DMS79 treated with DMSO at 0.1 percent for 48 hours (cell line): Measurements from ENCODE around the gene HOATZ.

Experiments used
- DNase-seq: peaks from one replicate; lab custom pipeline; 2025; lab: John Stamatoyannopoulos, UW

HOATZ gene

DNA sequence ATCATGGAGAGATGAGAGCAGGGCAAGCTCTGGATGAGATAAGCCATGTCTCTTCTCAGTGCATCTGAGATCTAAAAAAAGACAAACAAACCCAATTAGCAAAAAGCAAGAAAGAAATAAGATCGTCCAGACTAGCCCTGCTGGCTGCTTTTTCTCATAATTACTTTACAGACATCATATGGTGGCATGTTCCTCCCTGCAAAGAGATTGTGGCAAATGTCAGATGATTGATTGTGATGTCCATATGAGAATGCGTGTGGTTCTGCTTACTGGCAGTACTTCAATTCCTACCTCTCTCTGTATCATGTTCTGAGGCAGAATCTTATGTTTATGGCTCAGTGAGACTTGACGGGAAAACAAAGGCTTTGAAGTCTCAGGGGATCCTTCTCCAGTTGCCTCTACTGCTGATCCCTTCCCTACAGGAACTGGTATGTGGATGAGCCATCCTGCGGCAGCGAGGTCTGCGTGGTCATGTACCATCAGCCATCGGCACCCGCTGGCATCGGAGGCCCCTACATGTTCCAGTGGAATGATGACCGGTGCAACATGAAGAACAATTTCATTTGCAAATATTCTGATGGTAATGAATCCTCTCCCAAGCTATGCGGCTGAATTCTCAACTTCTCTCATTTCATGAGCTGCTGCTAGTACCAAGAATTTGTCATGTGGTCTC, 34.8 kb downstream of the HOATZ start:
- DNase-seq: no peak

GRCh38 chr11:111549869-111550203, 35.3 kb downstream of the HOATZ start:
- no peak for DNase-seq

DNA sequence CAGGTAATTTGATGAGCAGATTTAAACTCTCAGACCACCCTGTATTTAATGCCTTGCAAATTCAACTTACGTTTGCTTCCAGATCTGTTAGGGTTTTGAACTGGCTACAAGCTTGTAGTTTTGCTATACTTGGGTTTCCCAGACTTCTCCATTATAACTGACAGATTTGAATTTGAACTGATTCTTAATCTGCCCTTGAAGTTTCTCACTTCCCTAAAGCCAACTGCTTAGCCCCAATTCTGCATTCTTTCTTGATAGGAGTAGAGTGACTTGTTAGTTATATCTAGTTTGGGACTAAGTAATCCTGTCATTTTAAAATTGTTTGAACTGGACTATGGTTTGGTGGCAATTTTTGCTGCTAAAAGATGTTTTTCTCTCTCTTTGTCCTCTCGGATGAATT, 35.7 kb downstream of the HOATZ start:
- DNase-seq: no peak

GRCh38 chr11:111554532-111554931, 40.0 kb downstream of the HOATZ start:
- DNase-seq: no peak

- DNase-seq: no peak
These were observed 40.7 kb downstream of the HOATZ start for GRCh38 chr11:111555255-111555654.

GRCh38 chr11:111557425-111558111, 43.0 kb downstream of the HOATZ start:
- no peak for DNase-seq

DNA sequence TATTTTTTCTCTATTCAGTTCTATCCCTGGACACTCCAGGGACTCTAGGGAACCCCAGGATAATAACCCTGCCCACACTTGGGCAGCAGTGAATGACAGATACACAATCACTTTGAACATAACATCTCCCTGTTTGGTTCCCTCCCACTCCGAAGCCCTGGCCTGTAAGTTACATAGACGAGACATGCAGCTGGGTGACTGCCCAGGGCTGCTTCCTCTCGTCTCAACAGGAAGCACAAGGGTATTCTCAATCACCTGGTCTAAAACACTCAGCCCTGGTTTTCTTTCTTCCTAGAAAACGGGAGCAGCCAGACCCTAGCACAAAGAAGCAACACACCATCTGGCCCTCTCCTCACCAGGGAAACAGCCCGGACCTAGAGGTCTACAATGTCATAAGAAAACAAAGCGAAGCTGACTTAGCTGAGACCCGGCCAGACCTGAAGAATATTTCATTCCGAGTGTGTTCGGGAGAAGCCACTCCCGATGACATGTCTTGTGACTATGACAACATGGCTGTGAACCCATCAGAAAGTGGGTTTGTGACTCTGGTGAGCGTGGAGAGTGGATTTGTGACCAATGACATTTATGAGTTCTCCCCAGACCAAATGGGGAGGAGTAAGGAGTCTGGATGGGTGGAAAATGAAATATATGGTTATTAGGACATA, 45.4 kb downstream of the HOATZ start:
- DNase-seq: no peak

- DNase-seq: no peak
These were observed 46.2 kb downstream of the HOATZ start for GRCh38 chr11:111560800-111561199.

DNA sequence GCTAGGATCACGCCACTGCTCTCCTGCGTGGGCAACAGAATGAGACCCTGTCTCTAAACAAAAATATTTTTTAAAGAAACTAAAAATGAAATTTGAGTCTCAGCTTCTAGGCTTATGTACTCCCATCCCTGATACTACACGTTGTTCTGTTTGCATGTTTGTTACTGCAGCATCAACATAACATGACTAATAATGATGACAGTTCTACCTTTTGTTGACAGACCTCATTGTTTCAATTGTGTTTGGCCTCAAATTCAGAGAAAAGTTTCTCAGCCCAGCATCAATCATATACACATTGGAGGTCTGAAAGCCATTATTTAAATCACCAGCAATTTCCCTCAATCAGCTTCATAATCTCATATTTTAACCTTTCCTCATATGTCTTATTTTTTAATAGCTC, 46.7 kb downstream of the HOATZ start:
- DNase-seq: no peak

DNA sequence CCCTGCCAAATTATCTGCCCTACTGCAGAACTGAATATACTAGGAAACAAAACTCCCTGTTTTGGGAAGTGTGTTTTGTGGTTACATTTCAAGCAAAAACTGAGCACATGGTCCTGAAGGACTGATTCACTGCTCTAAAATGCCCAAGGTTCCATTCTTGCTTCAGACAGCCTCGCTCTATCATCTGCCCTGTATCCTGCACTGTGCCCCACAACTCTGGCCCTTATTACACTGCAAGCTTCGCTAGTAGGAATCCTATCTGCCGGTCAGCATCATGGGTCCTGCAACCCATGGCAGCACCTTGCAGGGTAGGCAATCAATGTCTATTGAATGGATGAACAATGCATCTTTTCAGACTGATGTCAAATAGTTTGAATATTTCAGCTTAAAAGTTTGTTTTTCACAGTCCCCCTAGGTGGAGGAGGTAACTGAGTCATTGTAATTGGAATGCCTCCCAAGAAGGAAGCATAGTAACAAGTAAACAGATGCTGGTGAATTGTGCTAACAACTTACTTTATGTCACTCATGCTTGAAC, 47.3 kb downstream of the HOATZ start:
- no peak for DNase-seq

- no peak for DNase-seq
These were observed 48.3 kb downstream of the HOATZ start for GRCh38 chr11:111562692-111563389.

DNA sequence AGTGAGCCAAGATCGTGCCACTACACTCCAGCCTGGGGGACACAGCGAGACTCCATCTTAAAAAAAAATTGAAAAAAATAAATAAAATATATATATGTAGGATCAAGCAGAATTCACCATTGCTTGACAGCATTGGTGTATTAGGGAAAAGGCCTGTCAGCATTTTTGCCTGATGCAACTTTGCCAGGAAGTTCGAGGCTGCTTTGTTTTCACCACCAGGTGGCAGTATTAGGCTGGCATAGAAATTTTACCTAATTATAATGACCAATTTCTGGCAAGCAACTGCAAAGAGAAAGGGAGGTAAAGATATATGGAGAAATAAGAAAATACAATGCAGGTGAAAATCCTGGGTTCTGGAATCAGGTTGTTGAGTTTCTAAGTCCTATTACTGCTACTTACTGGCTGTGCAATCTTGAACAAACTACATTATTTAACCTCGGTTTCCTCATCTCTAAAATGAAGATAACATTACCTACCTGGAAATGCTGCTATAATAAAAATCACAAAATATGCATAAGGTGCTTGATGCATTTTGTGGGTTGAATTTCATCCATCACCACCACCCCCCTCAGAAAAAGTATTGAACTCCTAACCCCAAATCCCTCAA, 50.6 kb downstream of the HOATZ start:
- peak; percentile 79 for DNase-seq

DNA sequence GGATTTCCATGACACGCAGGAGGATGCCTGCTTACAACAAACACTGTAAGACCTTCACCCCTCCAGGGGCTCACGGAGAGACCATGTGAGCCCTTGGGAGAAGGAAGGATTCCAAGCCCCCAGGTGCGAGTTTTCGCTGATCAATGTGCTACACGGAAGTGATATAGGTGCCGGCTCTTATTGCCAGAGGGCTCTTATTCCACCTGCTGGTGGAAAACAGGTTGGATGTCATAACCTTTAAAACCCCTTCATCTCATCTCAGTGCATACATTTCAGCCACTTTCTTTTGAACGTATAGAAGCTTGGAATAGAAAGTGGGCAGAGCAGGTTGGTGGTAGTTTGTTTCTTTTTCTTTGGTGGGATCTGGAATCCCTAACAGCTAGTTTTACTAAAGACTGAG, 51.7 kb downstream of the HOATZ start:
- no peak for DNase-seq

DNA sequence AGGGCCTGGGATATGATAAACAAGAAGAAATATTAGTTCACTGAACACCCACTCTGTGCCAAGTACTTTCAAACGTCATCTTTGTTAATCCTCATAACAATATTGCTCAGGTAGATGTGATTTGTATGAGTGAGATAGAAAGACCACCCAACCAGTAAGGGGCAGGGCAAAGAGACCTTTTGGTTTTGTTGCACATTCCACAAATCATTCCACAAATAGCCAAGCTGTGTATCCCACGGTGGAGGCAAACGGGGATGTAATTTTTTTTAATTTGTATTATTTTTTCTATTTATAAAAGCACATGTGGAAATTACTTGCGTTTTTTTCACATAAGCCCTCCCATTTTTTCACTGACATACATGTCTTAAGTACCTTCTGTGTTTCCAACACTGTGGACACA, 54.9 kb downstream of the HOATZ start:
- DNase-seq: no peak

DNA sequence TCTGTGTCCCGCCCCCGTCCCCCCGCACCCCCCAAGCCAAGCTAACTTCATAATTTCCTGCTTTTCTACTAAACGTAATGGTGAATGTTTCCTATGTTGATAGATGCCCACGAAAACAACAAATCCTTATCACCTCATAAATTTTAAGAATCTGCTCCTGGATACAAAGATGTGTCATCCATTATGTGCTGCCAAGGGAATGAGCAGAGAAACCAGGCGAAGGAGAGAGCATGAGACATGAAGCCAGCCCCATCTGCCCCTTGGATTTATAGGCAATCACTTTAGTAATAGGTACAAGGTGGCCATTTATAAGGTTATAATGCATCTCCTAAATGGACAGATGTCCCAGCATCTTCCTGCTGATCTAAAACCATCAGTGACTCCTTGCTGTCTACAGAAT, 56.2 kb downstream of the HOATZ start:
- no peak for DNase-seq

GRCh38 chr11:111571829-111572501, 57.4 kb downstream of the HOATZ start:
- no peak for DNase-seq

DNA sequence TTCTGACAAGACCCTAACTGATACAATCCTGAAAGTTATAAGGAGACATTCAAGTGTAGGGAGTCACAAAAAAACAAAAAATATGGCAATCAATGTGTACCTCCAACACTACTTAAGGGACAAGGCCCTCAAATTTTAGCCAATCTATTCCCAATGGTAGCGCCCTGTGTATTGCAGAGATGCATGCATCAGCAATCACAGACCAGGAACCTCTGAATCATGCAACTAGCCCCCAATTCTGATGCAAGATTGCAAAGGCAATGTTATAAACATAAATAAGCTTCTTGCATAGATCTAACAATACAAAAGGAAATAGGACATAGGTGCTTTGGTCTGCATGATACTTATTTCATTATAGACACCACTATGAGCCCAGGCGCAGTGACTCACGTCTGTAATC, 58.0 kb downstream of the HOATZ start:
- DNase-seq: no peak

DNA sequence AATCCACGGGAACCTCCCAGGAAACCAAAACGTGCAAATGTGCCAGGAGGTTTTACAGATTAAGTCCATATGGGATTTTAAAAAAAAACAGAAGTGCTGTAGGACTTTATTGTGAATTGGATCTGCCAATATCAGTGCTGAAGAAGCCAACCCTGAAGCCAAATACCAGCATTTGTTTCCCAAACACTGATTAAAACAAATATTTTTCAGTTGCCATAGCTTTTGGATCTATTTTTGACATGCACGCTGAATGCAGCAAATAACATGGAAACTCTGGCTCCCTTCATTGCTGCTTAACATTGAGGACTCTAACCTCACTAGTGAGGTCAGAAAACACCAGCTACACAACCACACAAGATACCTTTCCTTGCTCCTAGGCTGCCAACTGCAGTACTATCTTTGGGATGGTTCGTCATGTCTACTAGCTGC, 59.3 kb downstream of the HOATZ start:
- peak; percentile 39 for DNase-seq

DNA sequence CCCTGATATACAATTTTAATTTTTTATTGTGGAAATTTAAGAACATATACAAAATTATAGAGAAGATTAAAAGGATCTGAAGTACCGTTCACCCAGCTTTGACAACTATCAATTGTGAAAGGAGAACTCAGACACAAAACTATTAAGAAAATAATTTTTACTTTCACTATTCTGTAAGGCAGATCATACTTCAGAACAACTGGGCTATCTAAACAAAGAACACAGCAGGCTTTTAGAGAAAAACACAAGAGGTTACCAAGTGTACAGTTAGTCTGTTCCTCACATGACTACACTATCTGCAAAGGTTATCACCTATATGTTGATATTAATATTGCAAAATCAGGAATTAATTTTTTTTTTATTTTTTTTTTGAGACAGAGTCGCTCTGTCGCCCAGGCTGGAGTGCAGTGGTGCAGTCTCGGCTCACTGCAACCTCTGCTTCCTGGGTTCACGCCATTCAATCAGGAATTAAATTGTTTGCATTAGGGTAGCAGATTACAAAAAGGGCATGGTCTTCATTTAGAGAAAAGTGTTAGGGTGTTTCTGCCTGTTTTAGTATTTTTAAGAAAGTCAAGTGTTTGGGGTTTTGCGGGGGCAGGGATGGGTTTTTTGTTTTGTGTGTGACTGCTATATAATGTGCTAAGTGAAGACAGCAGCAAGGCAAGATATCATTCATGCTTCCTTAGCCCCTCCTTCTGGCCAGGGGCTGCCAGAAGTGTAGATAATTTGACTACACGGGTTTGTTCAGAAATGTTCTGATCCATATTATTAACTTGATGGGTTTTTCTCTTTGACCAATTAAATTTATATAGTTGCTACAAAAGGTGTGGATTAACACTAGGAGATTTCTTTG, 60.0 kb downstream of the HOATZ start:
- DNase-seq: peak; percentile 58

GRCh38 chr11:111575740-111576139, 61.2 kb downstream of the HOATZ start:
- DNase-seq: no peak

GRCh38 chr11:111577821-111578220, 63.2 kb downstream of the HOATZ start:
- no peak for DNase-seq
